Large intestine (tissue), 12 donors: Measurements from ENCODE around the gene TMEM50A. TPM values are rescaled to one million over a fixed set of nuclear protein-coding genes. Genes with fewer than 3 reads are reported as not detected.
"Not testable (repeated sequence)": the region's sequence is repeated elsewhere in the genome, so short reads cannot be mapped to it uniquely, and the experiment has no call there.

Experiments used
- DNase-seq, 2 donors: peaks; one replicate each; pipeline versions ENCODE4 v3.0.0 to v3.0.0-alpha.2; 2013
- H3K27ac ChIP-seq: one replicate; pipeline ENCODE4 v1.5.1; 2013; ENCODE audit warnings: low read length
- H3K27me3 ChIP-seq: 2 replicates; pipeline ENCODE4 v1.6.1; 2013; ENCODE audit warnings: low read length; ENCODE audit not compliant: control insufficient read depth, insufficient read depth
- H3K36me3 ChIP-seq: 2 replicates; pipeline ENCODE4 v1.6.1; 2013; ENCODE audit warnings: low read length; ENCODE audit not compliant: control insufficient read depth, insufficient read depth
- H3K4me1 ChIP-seq: one replicate; pipeline ENCODE4 v1.6.1; 2013; ENCODE audit warnings: low read length; ENCODE audit not compliant: control insufficient read depth, insufficient read depth
- H3K4me3 ChIP-seq: one replicate; pipeline ENCODE4 v1.5.1; 2013; ENCODE audit warnings: low read length
- H3K9me3 ChIP-seq: one replicate; pipeline ENCODE4 v1.6.1; 2013; ENCODE audit warnings: mild to moderate bottlenecking, low read depth, low read length, moderate library complexity; ENCODE audit not compliant: control insufficient read depth
- WGBS: methylation state at CpG from one replicate; pipeline ENCODE4 v1.1.5; 2013; ENCODE audit warnings: low lambda C conversion rate; ENCODE audit not compliant: insufficient coverage; 5-methylcytosine and 5-hydroxymethylcytosine counted together
- long read RNA-seq, 11 donors: transcript quantifications; one replicate each; lab custom pipeline, GENCODE V29; 2026
- polyA plus RNA-seq: library from polyadenylated mRNA; unstranded; fragments of 120-200 nt; gene quantifications from one replicate; pipeline ENCODE4 v1.2.1, GENCODE V29; 2013

The TMEM50A gene
- polyA plus RNA-seq: 75.9 TPM
- long read RNA-seq, donor 1, transcript TMEM50A-201 (7 exons, 2,683 nt): major isoform, 17 of 25 reads
- long read RNA-seq, donor 1, partial matches to known transcripts: 6 of 25 reads
- long read RNA-seq, donor 1, other reads (novel, unspliced or antisense): 0 of 25 reads
- long read RNA-seq, donor 2, transcript TMEM50A-201 (7 exons, 2,683 nt): major isoform, 58 of 67 reads
- long read RNA-seq, donor 2, partial matches to known transcripts: 7 of 67 reads
- long read RNA-seq, donor 2, other reads (novel, unspliced or antisense): 0 of 67 reads
- long read RNA-seq, donor 3: 0 reads
- long read RNA-seq, donor 4, transcript TMEM50A-201 (7 exons, 2,683 nt): major isoform, 5 of 5 reads
- long read RNA-seq, donor 4, partial matches to known transcripts: 0 of 5 reads
- long read RNA-seq, donor 4, other reads (novel, unspliced or antisense): 0 of 5 reads
- long read RNA-seq, donor 5, transcript TMEM50A-201 (7 exons, 2,683 nt): major isoform, 33 of 36 reads
- long read RNA-seq, donor 5, partial matches to known transcripts: 0 of 36 reads
- long read RNA-seq, donor 5, other reads (novel, unspliced or antisense): 0 of 36 reads
- long read RNA-seq, donor 6, transcript TMEM50A-201 (7 exons, 2,683 nt): major isoform, 44 of 149 reads
- long read RNA-seq, donor 6, partial matches to known transcripts: 103 of 149 reads
- long read RNA-seq, donor 6, other reads (novel, unspliced or antisense): 0 of 149 reads
- long read RNA-seq, donor 7, transcript TMEM50A-201 (7 exons, 2,683 nt): major isoform, 14 of 69 reads
- long read RNA-seq, donor 7, partial matches to known transcripts: 55 of 69 reads
- long read RNA-seq, donor 7, other reads (novel, unspliced or antisense): 0 of 69 reads
- long read RNA-seq, donor 8, transcript TMEM50A-201 (7 exons, 2,683 nt): major isoform, 73 of 109 reads
- long read RNA-seq, donor 8, partial matches to known transcripts: 34 of 109 reads
- long read RNA-seq, donor 8, other reads (novel, unspliced or antisense): 0 of 109 reads
- long read RNA-seq, donor 9, transcript TMEM50A-201 (7 exons, 2,683 nt): major isoform, 32 of 41 reads
- long read RNA-seq, donor 9, partial matches to known transcripts: 7 of 41 reads
- long read RNA-seq, donor 9, other reads (novel, unspliced or antisense): 0 of 41 reads
- long read RNA-seq, donor 10, transcript TMEM50A-201 (7 exons, 2,683 nt): major isoform, 59 of 88 reads
- long read RNA-seq, donor 10, partial matches to known transcripts: 24 of 88 reads
- long read RNA-seq, donor 10, other reads (novel, unspliced or antisense): 0 of 88 reads
- long read RNA-seq, donor 11, transcript TMEM50A-201 (7 exons, 2,683 nt): major isoform, 32 of 47 reads
- long read RNA-seq, donor 11, partial matches to known transcripts: 14 of 47 reads
- long read RNA-seq, donor 11, other reads (novel, unspliced or antisense): 0 of 47 reads

DNA sequence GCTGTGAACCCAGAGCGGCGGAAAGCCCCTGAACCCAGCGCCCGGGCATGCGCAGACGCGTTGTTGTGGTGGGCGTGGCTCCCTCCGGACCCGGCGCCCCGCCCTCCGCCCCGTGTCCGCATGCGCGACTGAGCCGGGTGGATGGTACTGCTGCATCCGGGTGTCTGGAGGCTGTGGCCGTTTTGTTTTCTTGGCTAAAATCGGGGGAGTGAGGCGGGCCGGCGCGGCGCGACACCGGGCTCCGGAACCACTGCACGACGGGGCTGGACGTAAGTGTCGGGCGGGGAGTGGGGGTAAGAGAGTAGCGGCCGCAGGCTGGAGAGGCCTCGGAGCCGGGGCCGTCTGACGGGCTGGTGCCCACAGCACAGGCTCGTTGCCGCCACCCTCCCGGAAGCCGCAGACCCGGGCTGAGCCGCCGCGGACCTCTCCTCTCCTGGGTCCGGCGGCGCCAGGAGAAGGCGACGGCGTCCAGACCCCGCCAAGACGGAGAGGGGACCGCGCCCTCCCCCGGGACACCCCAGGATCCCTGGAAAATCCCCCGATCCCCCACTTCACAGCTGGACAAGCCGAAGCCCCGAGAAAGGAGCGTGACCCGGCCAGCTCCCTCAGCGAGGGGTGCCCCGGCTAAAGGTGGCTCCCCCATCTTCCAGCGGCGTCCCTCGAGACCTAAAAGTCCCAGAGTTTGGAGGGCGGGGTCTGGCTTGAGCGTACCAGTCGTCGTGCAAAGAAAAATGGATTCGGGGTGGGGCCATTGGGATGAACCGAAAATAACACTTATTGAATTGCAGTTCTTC is at the start of gene TMEM50A:
Gene TMEM50A, plus strand, starts transcription at position 147 of the 794 bp plus-strand sequence. CDS start 2,153 bp downstream, outside the sequence.
- WGBS: no CpG with 5 or more reads among the region's 75 CpGs
- DNase-seq: peak; percentile 83 to 92
- peak within 1 kb of the TSS; percentile 87 for H3K4me3 ChIP-seq
- H3K27ac ChIP-seq: peak within 1 kb of the TSS; percentile 94
- H3K27me3 ChIP-seq: no peaks in the 10 kb centered on the region
- peaks cover under 1% of the 10 kb centered on the region for H3K36me3 ChIP-seq
- no peaks in the 10 kb centered on the region for H3K9me3 ChIP-seq
- H3K4me1 ChIP-seq: no peaks in the 10 kb centered on the region

DNA sequence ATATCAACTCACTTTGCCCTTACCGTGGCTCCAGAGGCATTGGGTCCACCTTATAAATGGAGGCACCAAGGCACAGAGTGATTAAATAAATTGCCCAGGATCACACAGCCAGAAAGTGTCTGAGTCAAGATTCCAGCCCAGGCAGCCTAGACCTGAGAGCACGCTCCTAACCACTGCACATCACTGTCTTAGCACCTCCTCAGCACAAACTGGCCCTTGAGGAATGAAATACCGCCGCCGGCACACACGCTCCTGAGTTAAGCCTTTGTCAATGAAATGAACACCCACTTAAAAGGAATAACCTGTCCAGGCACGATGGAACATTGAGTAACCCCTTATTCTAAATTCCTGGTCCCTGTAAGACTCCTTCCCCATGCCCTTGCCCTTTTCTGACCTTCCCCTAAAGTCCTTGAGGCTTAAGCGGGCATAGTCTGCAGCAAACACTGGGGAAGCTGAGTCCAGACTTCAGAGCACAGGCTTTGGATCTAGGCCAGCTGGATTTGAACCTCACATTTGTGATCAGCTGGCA is 49.5 kb upstream of the TMEM50A start:
- H3K27me3 ChIP-seq, H3K4me1 ChIP-seq, H3K36me3 ChIP-seq, H3K4me3 ChIP-seq, H3K27ac ChIP-seq, DNase-seq, H3K9me3 ChIP-seq: not testable (repeated sequence)
- WGBS: no CpG with 5 or more reads among the region's 8 CpGs

DNA sequence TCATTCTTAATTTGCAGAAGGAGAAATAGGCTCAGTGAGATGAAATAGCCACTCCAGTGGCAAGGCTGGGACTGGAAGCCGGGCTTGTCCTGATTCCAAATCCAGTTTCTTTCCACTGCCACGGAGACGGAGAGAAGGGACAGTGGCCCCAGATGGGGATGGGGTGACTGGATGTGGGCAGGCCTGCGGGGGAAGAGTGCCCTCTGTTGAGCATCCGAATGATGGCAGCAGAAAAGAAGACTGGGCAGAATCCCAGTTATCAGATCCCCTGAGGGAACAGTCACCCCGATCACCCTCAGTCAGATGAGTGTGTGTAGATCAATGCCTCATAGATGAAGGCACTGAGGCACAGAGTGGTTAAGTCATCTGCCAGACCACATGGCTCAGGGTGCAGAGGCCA is 48.1 kb upstream of the TMEM50A start:
- not testable (repeated sequence) for H3K9me3 ChIP-seq, H3K27ac ChIP-seq, H3K27me3 ChIP-seq, DNase-seq, H3K4me3 ChIP-seq, H3K36me3 ChIP-seq, H3K4me1 ChIP-seq
- no CpG with 5 or more reads among the region's 6 CpGs for WGBS

DNA sequence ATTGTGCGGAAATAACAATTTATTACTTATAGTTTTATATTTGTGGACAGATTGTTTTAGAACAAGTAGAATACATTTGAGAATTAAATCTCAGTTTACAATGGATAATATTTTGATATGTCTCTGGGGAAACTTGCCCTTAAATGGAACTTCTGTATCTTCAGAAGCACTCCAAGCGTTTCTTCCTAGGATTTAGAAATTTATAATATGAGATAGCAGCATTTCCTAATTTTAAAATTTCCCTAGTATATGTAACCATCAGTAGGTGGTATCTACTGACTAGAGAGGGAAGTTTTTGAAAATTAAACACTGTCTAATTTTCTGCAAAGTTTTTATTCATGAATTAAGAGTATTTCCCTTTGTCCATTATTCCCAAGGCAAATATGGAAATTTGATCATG is 44.7 kb upstream of the TMEM50A start:
- not testable (repeated sequence) for DNase-seq, H3K4me3 ChIP-seq, H3K36me3 ChIP-seq, H3K4me1 ChIP-seq, H3K9me3 ChIP-seq, H3K27ac ChIP-seq, H3K27me3 ChIP-seq
- 100% methylated on average over 1 of the region's 2 CpGs for WGBS

DNA sequence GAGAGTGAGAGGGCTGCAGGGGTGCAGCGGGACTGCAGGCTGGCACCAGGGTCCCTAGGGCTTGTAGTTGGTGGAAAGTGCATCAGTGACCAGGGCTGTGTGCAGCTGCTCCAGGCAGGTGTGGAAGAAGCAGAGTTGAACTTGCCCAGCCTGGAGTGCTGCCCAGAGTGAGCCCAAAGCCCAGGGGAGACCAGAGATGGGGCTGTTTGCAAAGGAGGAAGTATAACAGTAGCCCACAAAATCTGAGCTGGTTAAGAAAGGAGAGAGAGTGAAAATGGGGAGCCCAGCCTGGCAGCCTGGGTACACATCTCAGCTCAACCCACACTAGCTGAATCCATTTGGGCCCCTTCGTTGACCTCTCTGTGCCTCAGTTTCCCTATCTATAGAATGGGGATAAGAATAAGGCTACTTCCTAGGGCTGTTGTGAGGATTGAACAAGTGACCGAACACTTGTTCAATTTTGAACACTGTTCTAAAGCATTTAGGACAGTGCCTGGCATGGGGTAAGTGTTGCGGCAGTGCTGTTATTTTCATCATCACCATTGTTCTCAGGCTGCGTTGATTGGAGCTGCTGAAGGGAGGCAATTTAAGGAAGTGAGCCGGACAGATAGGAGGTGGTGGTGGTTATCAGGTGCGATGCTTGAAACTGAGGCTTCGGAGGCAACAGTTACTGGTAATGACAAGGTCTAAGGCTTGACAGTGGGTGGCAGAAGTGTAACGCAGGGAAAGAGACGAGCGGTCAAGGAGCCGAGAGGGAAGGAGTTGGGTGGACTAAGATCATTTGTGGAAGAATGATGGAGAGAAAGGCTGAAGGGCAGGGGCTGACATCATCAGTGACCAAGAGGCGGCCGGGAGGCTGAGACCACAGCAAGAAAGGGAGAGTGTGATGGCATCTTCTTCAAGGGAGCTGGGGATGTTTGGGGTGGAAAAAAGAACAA is 43.0 kb upstream of the TMEM50A start:
- WGBS: 62% methylated on average over 2 of the region's 14 CpGs
- H3K9me3 ChIP-seq, H3K27ac ChIP-seq, H3K27me3 ChIP-seq, H3K4me1 ChIP-seq, DNase-seq, H3K36me3 ChIP-seq, H3K4me3 ChIP-seq: not testable (repeated sequence)

DNA sequence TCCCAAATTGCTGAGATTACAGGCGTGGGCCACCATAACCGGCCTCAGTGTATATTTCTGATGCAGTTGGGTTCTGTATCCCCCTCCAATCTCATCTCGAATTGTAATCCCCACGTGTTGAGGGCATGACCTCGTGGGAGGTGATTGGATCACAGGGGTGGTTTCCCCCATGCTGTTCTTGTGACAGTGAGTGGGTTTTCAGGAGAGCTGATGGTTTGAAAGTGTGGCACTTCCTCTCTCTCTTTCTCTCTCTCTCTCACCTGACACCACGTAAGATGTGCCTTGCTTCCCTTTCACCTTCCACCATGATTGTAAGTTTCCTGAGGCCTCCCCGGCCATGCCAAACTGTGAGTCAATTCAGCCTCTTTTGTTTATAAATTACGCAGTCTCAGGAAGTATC is 41.6 kb upstream of the TMEM50A start:
- H3K4me3 ChIP-seq, H3K9me3 ChIP-seq, H3K36me3 ChIP-seq, DNase-seq, H3K27me3 ChIP-seq, H3K27ac ChIP-seq, H3K4me1 ChIP-seq: not testable (repeated sequence)
- WGBS: no CpG with 5 or more reads among the region's 8 CpGs

DNA sequence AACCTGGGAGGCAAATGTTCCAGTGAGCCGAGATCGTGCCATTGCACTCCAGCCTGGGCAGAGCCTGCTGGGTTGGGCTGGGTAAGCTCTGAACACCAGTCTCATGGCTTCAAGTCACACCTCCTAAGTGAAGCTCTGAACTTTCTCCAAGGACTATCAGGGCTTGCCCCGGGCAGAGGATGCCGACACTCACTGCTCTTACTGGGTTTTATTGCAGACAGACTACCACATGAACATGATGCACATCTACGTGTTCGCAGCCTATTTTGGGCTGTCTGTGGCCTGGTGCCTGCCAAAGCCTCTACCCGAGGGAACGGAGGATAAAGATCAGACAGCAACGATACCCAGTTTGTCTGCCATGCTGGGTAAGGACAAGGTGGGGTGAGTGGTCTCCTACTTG is 37.4 kb upstream of the TMEM50A start:
- not testable (repeated sequence) for H3K27ac ChIP-seq, DNase-seq, H3K9me3 ChIP-seq, H3K36me3 ChIP-seq, H3K27me3 ChIP-seq, H3K4me3 ChIP-seq, H3K4me1 ChIP-seq
- WGBS: no CpG with 5 or more reads among the region's 9 CpGs

DNA sequence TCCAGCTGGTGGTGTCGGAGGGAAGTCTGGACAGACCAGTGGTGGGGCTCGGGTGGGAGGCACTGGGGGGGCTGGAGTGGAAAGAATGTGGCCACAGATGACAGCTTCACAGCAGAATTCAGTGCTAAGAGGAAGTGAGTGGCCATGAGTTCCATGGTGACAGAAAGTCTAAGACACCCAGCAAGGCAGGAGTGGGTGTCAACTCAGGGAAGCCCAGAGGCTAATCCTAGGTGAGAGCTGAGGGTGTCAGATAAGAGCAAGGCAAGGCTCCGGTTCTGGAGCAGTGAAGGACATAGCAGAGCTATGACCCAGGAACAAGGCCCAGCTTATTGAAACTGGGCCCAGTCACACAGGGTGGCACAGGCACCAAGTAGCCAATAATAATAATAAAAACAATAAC is 35.8 kb upstream of the TMEM50A start:
- not testable (repeated sequence) for H3K4me1 ChIP-seq, DNase-seq, H3K36me3 ChIP-seq, H3K27ac ChIP-seq, H3K4me3 ChIP-seq, H3K27me3 ChIP-seq, H3K9me3 ChIP-seq
- no CpG with 5 or more reads among the region's 3 CpGs for WGBS

DNA sequence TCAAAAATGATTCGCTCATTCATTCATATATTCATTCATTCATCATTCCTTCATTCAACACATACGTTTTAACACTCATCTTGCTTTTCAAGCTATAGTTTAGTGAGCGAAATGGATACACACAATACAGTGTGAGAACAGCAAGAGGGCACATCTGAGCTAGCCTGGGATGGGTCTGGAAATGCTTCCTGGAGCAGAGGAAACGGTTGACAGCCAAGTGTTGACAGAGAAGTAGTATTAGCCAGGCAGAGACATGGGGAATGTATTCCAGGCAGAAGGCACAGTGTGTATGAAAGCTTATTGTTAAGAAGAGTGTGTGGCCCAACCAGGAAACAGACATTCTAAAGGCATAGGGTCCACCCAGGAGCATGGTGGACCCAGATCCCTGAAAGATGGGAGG is 33.2 kb upstream of the TMEM50A start:
- H3K9me3 ChIP-seq, H3K36me3 ChIP-seq, H3K4me3 ChIP-seq, H3K27ac ChIP-seq, H3K27me3 ChIP-seq, H3K4me1 ChIP-seq, DNase-seq: not testable (repeated sequence)
- 96% methylated on average over 3 of the region's 4 CpGs for WGBS
